GM19452 (cell line): ENCODE results near the gene TMUB1.
A peak's percentile ranks its signal among the peaks of the same experiment; 100 is the strongest.

Experiments used
- ATAC-seq: cut with Tn5 transposase; IDR thresholded peaks from one replicate; pipeline ENCODE4 v1.9.1; 2021; ENCODE audit not compliant: unreplicated experiment

The TMUB1 gene, protein sequence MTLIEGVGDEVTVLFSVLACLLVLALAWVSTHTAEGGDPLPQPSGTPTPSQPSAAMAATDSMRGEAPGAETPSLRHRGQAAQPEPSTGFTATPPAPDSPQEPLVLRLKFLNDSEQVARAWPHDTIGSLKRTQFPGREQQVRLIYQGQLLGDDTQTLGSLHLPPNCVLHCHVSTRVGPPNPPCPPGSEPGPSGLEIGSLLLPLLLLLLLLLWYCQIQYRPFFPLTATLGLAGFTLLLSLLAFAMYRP

DNA sequence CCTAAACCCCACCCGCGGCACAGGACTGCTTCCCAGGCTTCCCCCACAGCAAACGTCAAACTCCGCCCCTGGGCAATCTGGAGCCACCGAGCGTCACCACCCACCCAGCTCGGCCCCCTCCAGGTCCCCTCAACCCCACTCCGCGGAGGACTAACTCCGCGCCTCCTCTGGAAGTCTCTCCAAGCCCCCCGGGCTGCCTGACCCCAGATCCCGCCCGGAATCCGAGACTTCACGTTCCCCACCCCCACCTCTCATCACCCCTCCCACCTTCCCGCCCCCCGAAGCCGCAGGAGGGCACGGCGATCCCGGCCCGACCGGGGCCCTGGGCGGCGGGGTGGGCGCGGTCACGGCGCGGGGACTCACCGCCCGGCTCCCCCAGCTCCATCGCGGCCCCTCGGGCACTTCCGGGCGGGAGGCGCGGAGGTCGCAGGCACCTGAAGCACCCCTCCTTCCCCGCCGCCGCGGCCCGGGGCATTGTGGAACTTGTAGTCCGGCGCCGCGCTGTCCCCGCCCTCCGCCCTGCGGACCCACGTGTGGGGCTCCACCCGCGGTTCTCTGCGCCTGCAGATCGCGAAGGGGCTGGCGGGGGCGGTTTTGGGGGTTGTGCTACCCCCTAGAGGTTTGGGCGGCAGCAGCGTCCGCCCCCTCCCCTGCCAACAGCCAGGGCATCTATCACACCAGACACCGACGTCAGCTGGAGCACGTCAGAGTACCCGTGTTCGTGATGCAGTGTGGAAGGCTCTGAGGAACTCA, at the start of gene TMUB1:
Gene TMUB1 (minus strand): TSS at position 423 of the 753 bp plus-strand sequence. CDS start 930 bp downstream, outside the sequence.
- ATAC-seq = peak; percentile 55

DNA sequence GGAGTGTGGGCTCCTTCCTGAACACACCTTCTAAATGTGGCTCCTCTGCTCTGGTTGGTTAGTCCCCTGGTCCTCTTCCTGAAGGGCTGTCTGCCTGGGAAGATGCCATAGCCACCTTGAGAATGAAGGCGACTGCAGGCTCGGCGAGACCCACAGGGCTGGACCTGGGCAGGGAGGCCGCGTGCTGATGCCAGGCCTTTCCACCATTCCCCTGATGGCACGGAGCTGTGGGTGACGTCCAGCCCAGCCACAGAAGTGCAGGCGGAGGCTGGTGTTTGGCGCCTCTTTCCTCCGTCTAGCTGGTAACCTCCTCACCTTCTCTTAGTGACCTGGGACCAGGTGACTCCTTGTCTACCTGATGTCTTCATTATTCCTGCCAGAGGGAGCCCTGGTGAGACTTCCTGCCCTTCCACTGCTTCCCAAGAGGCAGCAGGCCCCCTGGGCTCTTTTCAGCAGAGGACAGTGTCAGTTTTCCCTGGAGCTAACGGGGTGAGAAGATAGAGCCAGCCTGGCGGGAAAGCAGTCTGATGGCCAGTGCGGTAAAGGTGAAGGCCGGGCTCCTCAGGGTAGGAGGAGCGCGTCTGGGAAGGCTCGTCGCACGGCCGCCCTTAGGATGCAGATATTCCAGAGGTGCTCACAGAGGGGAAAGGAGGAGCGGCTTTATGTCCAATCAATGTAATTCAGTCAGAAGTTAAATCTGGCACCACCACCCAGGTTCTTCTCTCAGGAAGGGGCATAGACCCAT, 49.3 kb upstream of the TMUB1 start:
- no peak for ATAC-seq

DNA sequence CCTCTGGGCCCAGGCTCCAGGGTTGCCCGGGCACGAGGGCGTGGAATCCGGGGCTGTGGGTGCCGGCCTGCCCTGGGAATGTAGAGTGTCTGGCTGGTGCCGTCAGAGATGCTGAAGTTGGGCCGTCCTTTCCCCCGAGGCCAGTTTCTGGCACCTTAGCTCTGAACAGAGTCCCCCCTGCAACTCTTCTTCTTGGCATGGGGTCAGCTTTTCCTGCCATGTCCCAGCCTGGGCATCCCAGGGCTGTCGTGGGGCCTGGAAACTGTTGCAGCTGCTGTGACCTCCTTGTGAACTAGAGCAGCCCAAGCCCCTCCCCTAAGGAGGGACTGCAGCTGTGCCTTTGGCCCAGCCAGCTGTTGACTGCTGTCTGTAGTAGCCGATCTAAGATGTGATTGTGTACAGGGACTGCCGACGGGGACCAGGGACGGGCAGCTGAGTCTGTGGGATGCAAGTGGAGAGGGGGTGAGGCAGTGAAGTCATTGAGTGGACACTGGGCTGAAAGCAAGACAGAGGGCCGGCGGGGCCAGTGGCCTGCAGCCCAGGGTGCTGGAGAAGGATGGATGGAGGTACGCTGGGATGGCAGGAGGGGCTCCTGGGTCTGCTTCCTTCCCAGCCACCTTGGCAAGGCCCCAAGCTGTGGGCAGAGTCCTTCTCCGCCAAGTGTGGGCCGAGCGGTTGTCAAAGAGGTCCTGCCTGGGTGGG, 48.5 kb upstream of the TMUB1 start:
- no peak for ATAC-seq

DNA sequence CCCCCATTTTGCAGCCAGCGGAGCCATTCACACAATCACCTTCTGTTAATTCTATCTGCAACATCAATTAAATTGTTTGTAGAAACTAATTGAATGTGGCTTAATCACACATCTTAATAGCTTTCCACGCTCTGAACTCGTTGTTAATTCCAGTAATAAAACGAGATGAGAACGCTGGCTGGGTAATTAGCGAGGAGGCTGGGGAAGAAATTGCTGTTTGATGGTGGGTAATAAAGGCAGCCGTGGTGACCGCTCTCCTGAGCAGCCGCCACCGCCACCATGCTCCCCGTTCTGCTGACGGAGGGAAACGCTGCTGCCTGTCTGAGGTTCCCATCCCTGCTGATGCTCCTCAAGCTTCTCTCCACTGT, 47.9 kb upstream of the TMUB1 start:
- ATAC-seq = no peak

DNA sequence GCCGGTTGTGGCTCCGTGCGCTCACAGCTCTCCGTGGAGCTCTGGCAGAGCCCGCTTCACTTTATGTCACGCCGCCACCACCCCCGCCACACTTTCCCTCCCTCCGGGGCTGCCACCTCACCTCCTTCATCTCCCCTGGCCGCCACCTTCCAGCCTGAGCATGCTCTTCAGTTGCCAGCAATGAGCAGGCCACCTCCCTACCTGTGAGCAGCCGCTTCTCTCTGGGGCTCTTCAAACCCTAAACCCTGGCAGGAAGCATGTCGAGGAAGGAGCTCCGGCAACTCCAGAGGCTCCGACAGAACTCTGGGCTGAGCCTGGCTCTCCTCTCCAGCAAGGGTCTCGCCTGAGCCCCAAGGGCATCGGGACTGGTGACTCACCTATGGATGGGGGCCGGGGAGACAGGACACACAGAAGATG, 47.5 kb upstream of the TMUB1 start:
- no peak for ATAC-seq

DNA sequence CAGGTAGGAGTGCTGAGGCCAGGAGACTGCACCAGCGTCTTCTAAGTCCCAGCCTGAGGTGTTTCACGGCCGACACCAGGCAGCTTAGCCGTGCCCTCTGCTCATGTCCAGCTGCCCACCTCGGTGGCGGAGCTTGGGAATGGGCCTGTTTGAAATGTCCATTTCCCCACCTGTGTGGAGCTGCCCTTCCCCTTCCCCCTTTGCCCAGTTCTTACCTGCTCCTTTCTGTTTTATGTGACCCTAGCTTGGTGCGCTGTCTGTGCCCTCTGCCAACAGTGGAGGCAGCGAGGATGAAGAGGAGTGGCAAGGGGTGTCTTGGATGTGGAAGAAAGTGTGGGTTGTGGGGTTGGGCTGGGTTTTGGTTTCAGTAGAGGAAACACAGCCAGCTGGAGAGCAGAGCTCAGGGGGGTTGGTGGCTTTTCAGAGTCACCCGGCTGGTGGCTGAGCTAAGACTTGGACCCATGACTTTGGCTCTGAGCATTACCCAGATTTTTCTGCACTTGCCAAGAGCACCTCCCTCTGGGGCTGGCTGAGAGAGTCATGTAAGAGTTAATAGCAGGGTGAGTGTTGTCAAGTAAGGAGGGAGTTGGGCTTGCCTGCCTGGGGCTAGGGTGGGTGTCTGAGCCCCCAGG, 46.8 kb upstream of the TMUB1 start:
- no peak for ATAC-seq

DNA sequence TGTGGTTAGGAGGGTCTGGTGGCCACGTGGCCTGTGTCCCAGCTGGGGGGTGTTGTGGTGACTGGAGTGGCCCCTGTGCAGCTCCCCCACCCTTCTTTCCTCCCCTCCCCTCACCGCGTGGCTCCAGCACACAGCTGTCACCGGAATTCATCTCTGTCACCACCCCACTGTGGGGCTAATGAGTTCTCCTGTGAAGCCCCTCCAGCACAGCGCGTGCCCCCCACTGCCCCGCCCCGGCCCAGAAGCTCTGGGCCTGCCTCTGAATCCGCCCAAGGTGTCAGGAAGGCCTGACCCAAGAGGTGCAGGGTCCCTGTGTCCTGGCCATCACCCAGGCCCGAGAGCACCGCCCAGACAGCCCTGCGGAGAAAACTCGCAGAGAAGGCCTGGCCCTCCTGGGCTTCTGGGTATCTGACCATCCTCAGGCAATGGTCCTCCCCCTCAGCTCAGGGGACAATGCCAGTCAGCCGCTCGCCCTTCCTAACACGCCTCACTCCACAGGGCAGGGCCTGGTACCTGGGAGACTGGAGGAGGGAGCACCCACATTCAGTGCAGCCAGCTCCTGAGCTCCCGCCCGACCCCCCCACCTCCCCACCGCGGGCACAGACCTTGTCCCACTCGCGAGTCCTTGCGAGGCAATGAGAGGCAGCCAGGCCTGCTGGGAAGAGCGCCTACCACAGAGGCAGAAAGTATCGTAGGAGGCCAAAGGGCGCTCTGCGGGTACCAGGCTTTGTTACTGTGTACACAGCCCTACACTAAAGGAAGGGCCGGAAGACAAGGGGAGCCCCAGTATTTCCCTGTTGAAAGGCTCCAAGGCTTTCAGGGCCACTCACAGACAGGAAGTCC, 46.0 kb upstream of the TMUB1 start:
- ATAC-seq = no peak

DNA sequence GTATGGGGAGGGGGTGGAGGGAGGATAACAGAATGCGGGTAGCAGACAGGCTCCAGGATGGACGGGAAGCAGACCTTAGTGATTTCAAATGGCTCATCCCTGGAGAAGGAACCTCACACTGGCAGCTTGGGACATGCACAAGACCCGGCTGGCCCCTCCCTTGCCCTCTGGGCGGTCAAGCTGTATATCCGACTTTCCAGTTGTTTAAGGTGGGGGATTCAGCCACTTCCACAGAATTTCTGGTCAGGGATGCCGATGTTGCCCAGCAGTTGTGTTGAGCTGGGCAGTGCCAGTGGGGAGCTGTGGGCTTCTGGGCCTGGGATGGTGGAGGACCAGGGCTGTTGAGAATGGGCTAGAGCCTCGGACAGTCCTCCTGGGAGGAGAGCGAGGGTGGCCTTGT, 45.4 kb upstream of the TMUB1 start:
- no peak for ATAC-seq

DNA sequence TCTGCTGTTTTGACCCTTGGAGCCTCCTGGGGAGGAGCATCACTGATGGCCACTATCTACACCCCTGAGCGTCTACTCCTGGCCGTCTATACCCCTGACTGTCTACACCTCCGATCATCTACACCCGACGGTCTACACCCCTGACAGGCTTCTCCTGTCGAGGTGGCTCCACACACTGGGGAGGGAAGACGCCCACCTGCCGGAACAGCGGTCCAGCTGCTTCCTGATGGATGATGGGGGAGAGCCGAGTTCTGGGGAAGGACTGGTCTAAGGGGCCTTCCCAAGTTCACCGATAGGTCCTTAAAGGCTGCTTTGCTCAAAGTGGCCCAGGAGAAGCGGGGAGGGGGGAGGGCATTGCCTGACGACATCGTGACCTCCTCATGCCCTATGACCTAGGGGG, 44.9 kb upstream of the TMUB1 start:
- no peak for ATAC-seq

DNA sequence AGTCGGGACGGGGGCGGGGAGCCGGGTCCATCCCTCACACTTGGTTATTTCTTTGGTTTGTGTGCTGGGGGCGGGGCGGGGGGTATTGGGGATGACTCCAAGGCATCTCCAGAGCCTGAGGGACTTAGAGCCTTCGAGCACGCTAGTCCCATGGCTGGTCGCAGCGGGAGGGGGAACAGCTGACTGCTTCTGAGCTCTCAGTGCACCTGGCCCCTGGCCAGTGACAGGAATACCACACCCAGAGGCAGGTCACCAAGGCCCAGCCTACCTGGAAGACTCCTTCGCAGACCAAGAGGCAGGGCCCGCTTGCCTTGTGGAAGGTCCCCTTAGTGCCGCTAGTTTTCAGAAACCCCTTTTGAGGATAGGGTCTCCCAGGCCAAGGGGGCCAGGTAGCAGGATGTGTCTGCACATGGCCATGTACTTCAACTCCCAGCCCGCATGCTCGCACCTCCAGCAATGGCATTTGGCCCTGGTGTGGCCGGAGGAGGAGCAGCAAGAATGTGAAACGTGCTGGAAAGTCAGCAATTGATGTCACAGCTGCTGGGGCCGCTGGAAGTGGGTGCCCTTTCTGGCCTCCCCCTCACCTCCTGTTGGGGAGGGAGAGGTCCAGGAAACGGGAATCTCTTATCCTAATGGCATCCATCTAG, 43.3 kb upstream of the TMUB1 start:
- ATAC-seq = no peak

DNA sequence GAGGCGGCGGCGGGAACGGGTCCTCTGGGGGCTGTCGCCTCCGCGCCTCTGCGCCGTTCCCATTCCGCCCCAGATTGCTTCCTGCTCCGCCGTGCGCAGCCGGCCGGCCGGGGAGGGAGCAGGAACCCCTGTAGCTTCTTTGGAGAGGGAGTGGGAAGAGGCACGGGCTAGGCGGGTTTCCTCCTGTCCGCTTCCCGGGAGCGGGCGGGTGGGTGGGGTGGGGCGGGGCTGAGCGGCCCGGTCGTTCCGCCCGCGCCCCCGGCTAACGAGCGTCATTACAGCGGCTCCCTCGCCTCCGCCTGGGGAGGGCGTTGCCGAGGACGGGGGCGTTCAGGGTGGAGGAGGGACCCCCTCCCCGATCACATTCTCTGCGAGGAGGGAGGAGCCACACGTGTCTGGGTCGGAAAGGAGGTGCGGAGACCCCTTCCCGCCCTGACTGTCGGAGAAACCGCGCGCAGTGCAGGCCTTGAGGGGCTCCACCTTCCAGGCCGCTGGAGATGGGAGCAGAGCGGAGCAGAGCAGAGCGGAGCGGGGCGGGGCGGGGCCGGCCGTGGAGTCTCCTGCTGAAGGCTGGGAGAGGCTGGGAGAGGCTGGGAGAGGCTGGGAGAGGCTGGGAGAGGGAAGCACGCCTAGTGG, 42.7 kb upstream of the TMUB1 start:
- no peak for ATAC-seq

DNA sequence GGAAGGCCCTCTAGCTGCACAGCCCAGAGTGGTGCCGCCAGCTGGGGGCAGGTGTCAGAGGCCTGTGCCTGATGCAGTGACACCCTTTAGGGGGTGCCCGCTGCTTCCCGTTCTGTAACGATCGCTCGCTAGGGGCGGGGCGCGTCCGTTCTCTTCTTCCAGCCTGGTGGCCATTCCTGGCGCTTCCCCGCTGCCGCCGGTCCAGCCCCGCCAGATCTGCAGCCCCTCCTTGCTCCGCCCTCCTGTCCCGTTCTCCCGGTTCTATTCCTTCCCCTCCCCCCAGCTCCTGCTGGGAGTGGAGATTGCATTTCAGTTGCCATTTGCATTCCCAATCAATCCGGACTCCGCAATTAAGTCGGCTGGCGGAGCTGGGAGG, 42.2 kb upstream of the TMUB1 start:
- ATAC-seq = no peak

DNA sequence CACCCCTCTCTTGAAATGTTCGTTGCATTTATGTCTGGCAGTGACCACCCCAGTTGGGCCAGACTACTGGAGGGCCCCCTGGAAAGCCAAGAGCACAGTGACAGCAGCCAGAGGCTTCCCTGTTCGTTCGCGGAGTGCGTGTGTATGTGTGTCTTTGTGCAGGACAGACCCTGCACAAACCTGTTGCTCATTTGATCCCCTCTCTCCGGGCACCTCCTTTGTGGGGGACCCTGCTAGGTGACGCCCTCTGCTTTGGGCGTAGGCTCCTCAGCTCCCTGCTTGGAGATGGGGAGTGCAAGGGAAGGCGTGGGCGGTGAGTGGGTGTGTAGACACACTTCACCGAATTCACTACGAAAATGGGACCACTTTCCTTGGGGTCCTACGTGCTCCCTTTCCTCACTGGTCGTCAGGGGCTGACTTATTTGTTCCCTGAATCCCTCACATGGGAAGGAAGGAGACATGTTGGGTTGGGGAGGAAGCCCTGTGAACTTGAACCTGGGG, 41.7 kb upstream of the TMUB1 start:
- no peak for ATAC-seq

DNA sequence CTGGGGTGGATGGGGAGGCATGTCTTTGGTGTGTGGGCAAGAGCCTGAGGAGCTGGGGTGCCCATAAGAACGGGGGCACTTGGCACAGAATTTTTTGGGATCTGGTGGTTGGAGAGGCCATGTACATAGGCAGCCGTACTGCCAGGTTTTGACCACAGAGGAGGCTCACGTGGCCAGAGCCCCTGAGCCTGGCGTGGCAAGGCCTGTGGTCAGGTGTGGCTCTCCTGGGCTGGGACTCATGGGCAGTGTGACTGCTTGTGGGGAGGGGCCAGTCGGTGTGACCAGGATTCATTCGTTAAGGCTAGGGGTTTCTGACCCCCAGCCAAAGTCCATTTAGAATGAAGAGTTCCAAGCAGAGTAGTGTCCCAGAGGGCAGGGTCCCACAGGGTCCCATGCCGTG, 41.2 kb upstream of the TMUB1 start:
- no peak for ATAC-seq

DNA sequence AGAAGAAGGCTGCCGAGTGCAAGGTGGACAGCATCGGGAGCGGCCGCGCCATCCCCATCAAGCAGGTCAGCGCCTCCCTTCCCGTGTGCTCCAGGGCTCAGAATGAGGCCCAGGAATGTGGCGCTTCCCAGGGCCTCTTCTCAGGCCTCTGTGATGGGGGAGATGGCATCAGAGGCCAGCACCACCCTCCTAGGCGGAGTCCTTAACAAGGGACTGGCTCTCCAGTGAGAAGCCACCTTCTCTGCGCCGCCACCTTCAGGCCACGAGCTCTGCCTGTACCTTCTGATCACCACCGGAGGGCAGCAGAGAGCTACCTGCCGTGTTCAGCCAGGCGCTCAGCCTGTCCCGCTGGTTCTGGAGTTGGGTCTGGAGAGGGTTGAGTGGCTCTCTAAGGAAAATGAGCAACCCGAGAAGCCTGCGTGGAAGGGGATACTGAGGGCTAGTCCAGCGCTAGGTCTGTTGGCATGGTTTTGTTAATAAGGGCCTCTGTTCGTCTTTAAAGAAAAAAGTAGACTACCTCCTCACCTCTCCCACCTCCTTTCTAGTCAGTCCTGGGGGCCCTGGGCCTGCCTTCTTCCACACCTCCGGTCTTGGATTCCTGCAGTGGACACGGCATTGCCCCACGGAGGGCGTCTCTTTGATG, 40.6 kb upstream of the TMUB1 start:
- peak; percentile 81 for ATAC-seq

DNA sequence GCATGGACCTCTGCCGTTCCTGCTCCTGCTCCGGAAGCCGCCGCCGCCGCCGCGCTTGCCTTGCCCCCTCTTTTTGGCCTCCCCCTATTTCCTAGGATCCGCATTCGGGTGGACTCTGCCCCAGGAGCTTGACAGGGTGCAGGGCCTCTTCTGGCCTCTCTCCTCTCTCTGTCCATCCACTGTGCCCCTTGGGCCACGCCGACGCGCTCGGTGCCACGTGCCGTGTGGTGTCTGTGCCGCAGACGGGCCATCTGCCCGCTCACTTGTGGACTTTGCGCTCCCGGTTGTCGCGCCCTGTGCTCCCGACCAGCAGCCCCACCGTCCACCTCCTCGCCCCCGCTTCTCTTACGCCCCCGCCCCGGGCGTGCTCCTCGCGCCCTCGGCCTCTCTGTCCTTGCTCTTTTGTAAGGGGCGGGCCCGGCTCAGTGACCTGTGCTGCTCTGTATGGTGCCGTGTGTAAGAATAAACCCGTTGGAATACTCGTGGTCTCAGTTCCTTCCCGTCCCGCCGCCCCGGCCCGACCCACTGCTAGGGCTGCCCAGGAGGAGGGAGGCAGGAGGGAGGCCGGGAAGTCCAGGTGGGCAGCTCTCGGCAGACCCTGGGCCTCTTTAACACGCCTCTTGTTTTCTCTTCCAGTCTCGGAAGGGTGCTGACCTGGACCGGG, 40.0 kb upstream of the TMUB1 start:
- ATAC-seq = no peak

DNA sequence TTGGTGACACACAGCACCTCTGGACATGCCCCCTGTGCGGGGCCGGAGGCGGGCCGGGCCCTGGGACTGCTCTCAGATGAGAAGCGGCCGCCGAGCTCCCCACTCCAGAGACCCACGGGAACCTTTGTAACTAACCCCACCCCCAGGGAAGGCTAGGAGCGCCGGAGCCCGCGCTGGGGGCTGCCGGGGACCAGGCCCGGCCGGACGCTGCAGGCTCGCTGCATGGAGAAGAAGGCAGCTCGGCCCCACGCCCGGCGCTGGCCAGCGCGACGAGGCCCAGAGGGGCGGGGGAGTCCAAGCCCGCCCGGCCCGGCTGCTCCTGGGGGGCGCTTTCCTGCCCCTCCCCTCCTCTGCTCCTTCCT, 39.5 kb upstream of the TMUB1 start:
- ATAC-seq = no peak

DNA sequence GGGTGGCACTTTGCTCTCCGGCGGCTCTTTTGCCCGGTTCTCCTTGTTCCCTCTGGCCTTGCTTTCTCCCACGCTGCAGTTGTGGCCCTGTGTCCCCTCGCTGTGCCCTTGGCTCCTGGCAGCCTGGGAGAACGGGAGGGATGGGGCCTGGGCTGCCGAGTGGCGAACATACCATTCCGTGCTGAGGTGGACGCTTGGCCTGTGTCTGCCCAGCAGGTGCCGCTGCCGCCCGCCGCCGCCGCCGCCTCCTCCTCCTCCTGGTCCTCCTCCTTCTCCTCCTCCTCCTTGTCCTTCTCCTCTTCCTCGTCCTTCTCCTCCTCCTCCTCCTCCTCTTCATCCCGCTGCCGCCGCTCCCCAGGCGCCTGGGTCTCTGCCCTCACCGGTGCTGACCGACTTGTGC, 39.0 kb upstream of the TMUB1 start:
- no peak for ATAC-seq
